Activated CD4-positive, alpha-beta T cell treated with anti-CD3 and anti-CD28 coated beads for 48 hours (primary cell): ENCODE measurements around the gene GEMIN4.
"Not testable (repeated sequence)": the region's sequence is repeated elsewhere in the genome, so short reads cannot be mapped to it uniquely, and the experiment has no call there.

Source experiments
- DNase-seq: peaks from one replicate; pipeline ENCODE4 v3.0.0-alpha.2; 2020

Gene GEMIN4

GRCh38 chr17:752002-752619, at the start of gene GEMIN4:
Gene GEMIN4 (minus strand): TSS chr17:752264. CDS start chr17:752142, 122 bp downstream.
- DNase-seq, result peak; percentile 99

DNA sequence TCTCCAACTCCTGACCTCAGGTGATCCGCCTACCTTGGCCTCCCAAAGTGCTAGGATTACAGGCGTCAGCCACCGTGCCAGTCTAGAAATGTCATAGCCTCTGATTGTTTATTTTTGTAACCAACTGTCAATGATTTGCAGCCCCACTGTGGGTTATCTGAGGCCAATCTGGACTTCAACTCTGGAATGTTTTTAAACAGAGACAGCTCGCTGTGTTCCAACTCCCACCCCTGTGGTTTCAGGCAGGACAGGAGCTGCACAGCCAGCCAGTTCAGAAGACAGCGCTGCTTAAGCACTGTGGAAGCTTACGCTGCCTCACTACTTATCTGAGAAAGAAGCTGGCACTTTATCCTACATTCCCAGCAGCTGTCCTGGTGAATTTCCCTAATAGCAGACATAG, 49.6 kb upstream of the GEMIN4 start:
- no peak for DNase-seq

GRCh38 chr17:800446-801242, 48.6 kb upstream of the GEMIN4 start:
- DNase-seq, result no peak

GRCh38 chr17:799261-799660, 47.2 kb upstream of the GEMIN4 start:
- DNase-seq, result no peak

DNA sequence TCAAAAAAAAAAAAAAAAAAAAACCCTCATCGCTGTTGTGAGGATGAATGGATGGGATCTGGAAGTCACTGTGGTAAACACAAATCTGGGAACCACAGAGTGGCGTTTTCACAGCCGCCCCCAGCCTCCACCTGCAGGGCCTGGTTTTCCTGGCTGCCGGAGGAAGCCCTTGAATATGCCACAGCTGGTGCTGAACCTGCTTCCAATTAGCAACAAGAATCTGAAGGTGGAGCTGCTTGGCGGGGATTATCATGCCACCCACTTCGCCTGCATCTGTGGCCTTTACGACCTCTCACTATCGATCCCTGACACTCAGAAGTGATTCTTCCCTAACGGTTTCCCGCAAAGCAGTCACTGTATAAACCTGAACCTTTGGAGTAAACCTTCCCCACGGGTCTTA, 46.2 kb upstream of the GEMIN4 start:
- no peak for DNase-seq

- DNase-seq, result no peak
These were observed 45.3 kb upstream of the GEMIN4 start for GRCh38 chr17:797236-797840.

- no peak for DNase-seq
These were observed 44.5 kb upstream of the GEMIN4 start for GRCh38 chr17:796609-797008.

- no peak for DNase-seq
These were observed 43.7 kb upstream of the GEMIN4 start for GRCh38 chr17:795721-796120.

DNA sequence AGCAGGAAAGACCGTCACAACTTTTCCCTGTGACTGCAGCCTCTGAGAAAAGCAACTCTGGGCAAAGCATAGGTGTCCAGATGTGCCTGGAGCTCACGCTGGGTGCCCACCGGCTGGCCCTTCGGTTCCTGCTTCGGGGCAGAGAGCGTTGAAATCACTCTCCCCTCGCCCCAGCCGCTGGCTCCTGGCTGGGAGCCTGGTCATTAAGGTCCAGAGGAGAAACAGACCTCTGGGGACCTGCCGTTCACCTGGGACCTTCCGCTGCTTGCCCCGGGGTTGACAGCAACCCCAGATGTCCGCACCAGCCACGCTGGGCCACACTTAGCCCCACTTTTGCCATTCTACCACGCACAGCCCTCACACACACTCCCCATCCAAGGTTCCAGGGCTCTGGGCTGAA, 43.2 kb upstream of the GEMIN4 start:
- DNase-seq, result no peak

- peak; percentile 61 for DNase-seq
These were observed 42.8 kb upstream of the GEMIN4 start for GRCh38 chr17:794876-795275.

DNA sequence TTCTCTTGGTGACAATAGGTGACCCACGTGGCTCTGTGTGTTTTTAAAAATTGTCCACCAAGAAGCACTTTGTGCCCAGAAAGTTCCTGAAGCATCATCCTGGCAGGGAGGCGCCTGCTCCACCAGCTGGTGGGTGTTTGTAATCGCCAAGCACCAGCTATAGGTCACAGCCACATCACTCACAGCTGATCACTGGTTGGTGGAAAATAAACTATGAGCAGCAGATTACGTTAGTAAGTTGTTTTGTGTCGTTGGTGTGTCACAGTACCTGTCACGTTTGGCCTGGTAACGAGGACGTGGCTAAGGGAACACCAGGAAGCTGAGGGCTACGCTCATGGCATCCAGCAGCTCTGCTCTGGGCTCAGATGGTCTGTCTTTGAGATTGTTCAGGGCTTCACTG, 40.2 kb upstream of the GEMIN4 start:
- no peak for DNase-seq

DNA sequence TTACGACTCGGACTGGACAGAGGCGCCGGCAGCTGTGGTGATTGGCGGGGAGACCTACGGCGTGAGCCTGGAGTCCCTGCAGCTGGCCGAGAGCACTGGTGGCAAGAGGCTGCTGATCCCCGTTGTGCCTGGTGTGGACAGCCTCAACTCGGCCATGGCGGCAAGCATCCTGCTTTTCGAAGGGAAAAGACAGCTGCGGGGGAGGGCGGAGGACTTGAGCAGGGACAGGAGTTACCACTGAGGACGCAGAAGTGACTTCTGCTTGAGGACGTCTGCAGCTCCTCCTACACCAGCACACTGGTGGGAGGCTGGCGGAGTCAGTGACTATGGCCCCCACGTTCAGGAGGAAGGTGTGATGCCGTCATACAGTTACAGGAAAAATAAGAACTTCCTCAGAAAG, 39.8 kb upstream of the GEMIN4 start:
- no peak for DNase-seq

GRCh38 chr17:790874-791247, 38.8 kb upstream of the GEMIN4 start:
- DNase-seq, result not testable (repeated sequence)

DNA sequence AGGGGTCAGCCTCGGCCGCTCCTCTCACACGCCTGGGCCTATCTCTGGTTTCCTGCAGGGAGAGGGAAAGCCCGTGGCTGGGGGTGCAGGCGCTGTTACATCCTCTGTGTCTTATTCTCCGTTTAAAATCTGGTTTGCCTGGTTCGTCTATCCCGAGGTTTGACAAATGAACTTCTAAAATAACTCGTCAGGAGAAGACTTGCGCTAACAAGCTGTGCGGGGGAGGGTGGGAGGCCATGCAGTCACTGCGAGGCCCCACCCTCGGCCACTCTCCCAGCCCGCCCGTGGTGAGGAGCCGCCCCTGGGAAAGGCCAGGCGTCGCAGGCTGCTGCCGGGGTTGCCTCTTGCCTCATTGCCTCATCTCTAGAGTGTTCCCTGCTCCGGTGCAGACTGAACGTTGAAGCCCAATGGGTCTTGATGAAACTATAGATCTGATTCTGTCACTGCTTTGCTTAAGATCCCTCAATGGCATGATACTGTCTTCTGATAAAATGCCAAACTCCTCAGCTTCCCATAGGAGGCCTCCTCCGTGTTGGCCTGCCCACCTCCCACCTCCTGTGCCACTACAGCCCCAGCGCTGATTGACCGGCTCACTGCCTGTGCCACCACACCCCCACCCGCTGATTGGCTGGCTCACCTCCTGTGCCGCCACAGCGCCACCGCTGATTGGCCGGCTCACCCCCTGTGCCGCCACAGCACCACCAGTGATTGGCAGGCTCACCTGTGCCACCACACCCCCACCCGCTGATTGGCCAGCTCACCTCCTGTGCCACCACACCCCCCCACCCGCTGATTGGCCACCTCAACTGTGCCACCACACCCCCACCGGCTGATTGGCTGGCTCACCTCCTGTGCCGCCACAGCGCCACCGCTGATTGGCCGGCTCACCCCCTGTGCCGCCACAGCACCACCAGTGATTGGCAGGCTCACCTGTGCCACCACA, 38.1 kb upstream of the GEMIN4 start:
- peak; percentile 23 for DNase-seq

- DNase-seq, result no peak
These were observed 37.2 kb upstream of the GEMIN4 start for GRCh38 chr17:789160-789840.

- DNase-seq, result no peak
These were observed 36.5 kb upstream of the GEMIN4 start for GRCh38 chr17:788551-788950.

DNA sequence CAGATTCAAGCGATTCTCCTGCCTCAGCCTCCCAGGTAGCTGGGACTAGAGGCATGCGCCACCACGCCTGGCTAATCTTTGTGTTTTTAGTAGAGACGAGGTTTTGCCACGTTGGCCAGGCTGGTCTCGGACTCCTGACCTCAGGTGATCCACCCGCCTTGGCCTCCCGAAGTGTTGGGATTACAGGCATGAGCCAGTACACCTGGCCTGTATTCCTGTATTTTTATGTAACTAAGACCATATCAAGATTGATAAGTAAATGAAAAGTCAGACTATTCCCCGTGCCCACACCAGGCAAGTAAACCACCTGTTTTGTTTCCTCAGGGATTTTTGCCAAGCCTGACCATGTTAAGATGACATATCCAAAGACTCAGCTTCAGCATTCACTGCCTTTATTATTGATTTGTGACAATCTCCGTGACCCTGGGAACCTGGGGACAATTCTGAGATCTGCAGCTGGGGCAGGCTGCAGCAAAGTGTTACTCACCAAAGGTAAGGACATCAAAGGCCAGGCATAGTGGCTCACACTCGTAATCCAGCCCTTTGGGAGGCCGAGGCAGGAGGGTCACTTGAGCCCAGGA, 35.7 kb upstream of the GEMIN4 start:
- DNase-seq, result no peak

DNA sequence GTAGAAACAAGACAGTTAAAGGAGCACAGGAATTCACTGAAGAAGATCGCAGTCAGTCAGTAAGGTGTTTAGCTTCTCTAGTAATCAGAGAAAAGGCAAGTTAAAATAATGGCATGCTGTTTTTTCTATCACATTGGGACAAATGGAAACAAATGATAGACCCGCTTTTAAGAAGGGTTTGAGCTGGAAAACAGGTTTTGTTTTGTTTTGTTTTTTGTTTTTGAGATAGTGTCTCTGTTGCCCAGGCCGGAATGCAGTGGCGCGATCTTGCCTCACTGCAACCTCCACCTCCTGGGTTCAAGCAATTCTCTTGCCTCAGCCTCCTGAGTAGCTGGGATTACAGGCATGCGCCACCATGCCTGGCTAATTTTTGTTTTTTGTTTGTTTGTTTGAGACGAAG, 33.8 kb upstream of the GEMIN4 start:
- DNase-seq, result not testable (repeated sequence)

GRCh38 chr17:784143-784542, 32.1 kb upstream of the GEMIN4 start:
- no peak for DNase-seq

DNA sequence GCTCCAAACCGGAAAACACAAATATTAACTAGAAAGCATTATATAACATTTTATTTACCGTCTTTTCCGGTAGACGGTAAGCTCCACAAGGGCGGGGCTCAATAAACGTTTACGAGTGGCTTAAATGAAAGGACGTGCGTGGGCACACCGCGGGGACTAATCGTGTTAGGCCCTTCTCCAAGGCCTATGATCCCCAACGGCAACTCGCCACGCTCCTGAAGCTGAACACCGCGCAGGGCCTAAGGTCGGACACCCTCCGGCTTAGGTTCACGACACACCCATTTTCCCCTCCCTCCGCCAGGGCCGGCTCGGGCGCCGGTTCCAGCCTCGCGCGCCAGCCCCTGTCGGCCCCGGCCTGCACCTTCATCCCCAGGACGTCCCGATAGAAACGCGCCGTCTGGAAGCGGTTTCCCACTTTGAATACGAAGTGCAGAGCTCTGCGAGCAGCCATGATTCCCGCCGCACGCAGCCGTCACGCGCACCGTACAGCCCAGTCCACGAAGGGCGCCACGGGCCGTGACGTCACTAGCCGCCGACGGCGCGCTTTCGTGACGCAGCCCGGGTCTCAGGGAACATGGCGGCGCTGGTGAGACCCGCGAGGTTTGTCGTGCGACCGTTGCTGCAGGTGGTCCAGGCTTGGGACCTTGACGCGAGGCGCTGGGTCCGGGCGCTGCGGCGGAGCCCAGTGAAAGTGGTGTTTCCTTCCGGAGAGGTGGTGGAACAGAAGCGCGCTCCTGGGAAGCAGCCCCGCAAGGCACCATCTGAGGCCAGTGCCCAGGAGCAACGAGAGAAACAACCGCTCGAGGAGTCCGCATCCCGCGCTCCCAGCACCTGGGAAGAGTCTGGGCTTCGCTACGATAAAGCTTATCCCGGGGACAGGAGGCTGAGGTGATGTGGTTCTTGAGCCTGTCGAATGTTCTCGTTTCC, 30.0 kb upstream of the GEMIN4 start, which contains the start of the genes GLOD4 and MRM3:
TSS of gene GLOD4 (minus strand) at position 476 of the 927 bp plus-strand sequence. CDS start at position 451, 25 bp downstream.
TSS of gene MRM3 (plus strand) at position 549 of the 927 bp plus-strand sequence. CDS start at position 575, 26 bp downstream.
- peak; percentile 95 for DNase-seq

DNA sequence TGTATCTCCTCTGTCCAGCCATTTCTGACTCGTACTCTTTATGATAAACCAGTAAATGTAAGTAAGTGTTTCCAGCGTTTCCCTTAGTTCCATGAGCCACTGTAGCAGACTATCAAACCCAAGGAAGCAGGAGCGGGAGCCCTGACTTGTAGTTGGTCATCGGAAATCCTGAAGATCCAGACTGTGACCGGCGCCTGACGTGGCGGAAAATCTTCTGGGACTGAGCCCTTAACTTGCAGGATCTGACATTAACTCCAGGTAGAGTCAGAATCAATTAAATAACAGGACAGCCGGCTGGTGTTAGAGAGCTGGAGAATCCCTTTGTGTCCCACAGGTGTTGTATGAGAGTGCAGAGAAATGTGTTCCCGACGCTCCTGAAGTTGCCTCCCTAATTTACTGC, 26.0 kb upstream of the GEMIN4 start:
- no peak for DNase-seq
